HepG2 (cell line): Measurements from ENCODE around the gene ACSL4. TPM values are rescaled to one million over a fixed set of nuclear protein-coding genes. Genes with fewer than 3 reads are reported as not detected.

Experiments
- CHD4 ChIP-seq: fragments of 200-600 bp; sonication (generic); IDR thresholded peaks from 2 replicates; pipeline ENCODE4 v1.7.0; 2017; ENCODE audit warnings: mild to moderate bottlenecking, low read length, borderline replicate concordance
- DMAP1 ChIP-seq: IDR thresholded peaks from 2 replicates; pipeline ENCODE4 v1.6.1; 2016
- KLF12 ChIP-seq: sonication (generic); formaldehyde crosslinking; IDR thresholded peaks from 2 replicates; pipeline ENCODE4 v1.4.0; 2020; ENCODE audit warnings: missing genetic modification reagents, borderline replicate concordance
- MAFK ChIP-seq, 2 experiments: IDR thresholded peaks in 1 of 2; conservative IDR thresholded peaks in 1 of 2; 2 replicates each; pipeline ENCODE4 v1.6.1; 2011; ENCODE audit warnings: improper control_type of control experiment in 2 of 2, low read length in 2 of 2
- MED8 ChIP-seq: sonication (generic); formaldehyde crosslinking; IDR thresholded peaks from 2 replicates; pipeline ENCODE4 v1.8.1; 2023; ENCODE audit warnings: mild to moderate bottlenecking, missing genetic modification reagents; ENCODE audit not compliant: insufficient replicate concordance
- MEIS1 ChIP-seq: sonication (generic); formaldehyde crosslinking; IDR thresholded peaks from 2 replicates; pipeline ENCODE4 v1.9.0; 2021; ENCODE audit warnings: mild to moderate bottlenecking, missing genetic modification reagents, moderate library complexity, borderline replicate concordance
- MEIS2 ChIP-seq: sonication (generic); formaldehyde crosslinking; IDR thresholded peaks from 2 replicates; pipeline ENCODE4 v1.9.0; 2021; ENCODE audit warnings: mild to moderate bottlenecking, missing genetic modification reagents
- POGZ ChIP-seq: sonication (generic); formaldehyde crosslinking; IDR thresholded peaks from 2 replicates; pipeline ENCODE4 v1.4.0; 2020; ENCODE audit warnings: mild to moderate bottlenecking, missing genetic modification reagents
- RAD51 ChIP-seq: fragments of 450-650 bp; IDR thresholded peaks from 2 replicates; pipeline ENCODE4 v1.6.1; 2016; ENCODE audit warnings: borderline replicate concordance
- RBM22 ChIP-seq: fragments of 200-400 bp; formaldehyde crosslinking; optimal IDR thresholded peaks from 2 replicates; pipeline ENCODE3; 2017; ENCODE audit warnings: mild to moderate bottlenecking, low read length, moderate library complexity
- SOX13 ChIP-seq, 3 experiments: fragments of 450-650 bp in 1 of 3; sonication (generic) in 1 of 3; formaldehyde crosslinking in 1 of 3; IDR thresholded peaks in 2 of 3; conservative IDR thresholded peaks in 1 of 3; 2 replicates each; pipeline versions ENCODE4 v1.5.0 to v1.6.1; 2016 to 2020; ENCODE audit warnings: antibody characterized with exemption in 1 of 3, mild to moderate bottlenecking in 1 of 3, missing compliant biosample characterization in 1 of 3, missing genetic modification reagents in 1 of 3, moderate library complexity in 1 of 3
- YEATS2 ChIP-seq: sonication (generic); formaldehyde crosslinking; IDR thresholded peaks from 2 replicates; pipeline ENCODE4 v1.4.0; 2020; ENCODE audit warnings: missing genetic modification reagents, borderline replicate concordance
- ZNF143 ChIP-seq: sonication (generic); formaldehyde crosslinking; IDR thresholded peaks from 2 replicates; pipeline ENCODE4 v1.4.0; 2020; ENCODE audit warnings: missing genetic modification reagents
- ZNF562 ChIP-seq: sonication (generic); formaldehyde crosslinking; IDR thresholded peaks from 2 replicates; pipeline ENCODE4 v1.8.0; 2022; ENCODE audit warnings: missing genetic modification reagents, borderline replicate concordance
- ZNF746 ChIP-seq: sonication (generic); formaldehyde crosslinking; IDR thresholded peaks from 2 replicates; pipeline ENCODE4 v1.8.0; 2022; ENCODE audit warnings: mild to moderate bottlenecking, missing genetic modification reagents
- ZNF878 ChIP-seq: sonication (generic); formaldehyde crosslinking; IDR thresholded peaks from 2 replicates; pipeline ENCODE4 v1.8.1; 2023; ENCODE audit warnings: mild to moderate bottlenecking, missing genetic modification reagents, moderate library complexity
- polyA plus RNA-seq, 8 experiments: library from polyadenylated mRNA; depleted of rRNA in 3 of 8; stranded (reverse) in 7 of 8; unstranded in 1 of 8; fragments of >200 nt; fragmentation: Illumina TruSeq in 4 of 8; extraction: Trizol in 4 of 8; gene quantifications; 2 replicates each; pipeline versions ENCODE4 v1.2.1 to v1.2.3, GENCODE V29; 2011 to 2016; ENCODE audit warnings: low read depth in 4 of 8, missing spikeins in 1 of 8, mixed read lengths in 1 of 8; ENCODE audit not compliant: insufficient read depth in 1 of 8
- total RNA-seq, 5 experiments: library from RNA; depleted of rRNA; stranded (reverse); fragments of >200 nt; fragmentation: Illumina TruSeq; extraction: Trizol; gene quantifications; 2 replicates each; pipeline ENCODE4 v1.2.3, GENCODE V29; 2016; ENCODE audit warnings: low read depth in 1 of 5
- TF ChIP-seq, protein P1 (sequence below): sonication (generic); formaldehyde crosslinking; IDR thresholded peaks from 2 replicates; pipeline ENCODE4 v1.4.0; 2020; ENCODE audit warnings: missing genetic modification reagents, low read depth, mild to moderate bottlenecking, borderline replicate concordance
- TF ChIP-seq, protein P2 (sequence below): sonication (generic); formaldehyde crosslinking; IDR thresholded peaks from 2 replicates; pipeline ENCODE4 v1.4.0; 2020; ENCODE audit warnings: mild to moderate bottlenecking, missing genetic modification reagents
- TF ChIP-seq, protein P3 (sequence below): sonication (generic); formaldehyde crosslinking; IDR thresholded peaks from 2 replicates; pipeline ENCODE4 v1.4.0; 2020; ENCODE audit warnings: missing genetic modification reagents; ENCODE audit errors: not compliant biosample characterization

Gene ACSL4
- total and polyA plus RNA-seq, 2 of the 13 experiments (the other 11 are each of a cell fraction or from before 2014, with no cell fraction given), result 207 to 316 TPM

DNA sequence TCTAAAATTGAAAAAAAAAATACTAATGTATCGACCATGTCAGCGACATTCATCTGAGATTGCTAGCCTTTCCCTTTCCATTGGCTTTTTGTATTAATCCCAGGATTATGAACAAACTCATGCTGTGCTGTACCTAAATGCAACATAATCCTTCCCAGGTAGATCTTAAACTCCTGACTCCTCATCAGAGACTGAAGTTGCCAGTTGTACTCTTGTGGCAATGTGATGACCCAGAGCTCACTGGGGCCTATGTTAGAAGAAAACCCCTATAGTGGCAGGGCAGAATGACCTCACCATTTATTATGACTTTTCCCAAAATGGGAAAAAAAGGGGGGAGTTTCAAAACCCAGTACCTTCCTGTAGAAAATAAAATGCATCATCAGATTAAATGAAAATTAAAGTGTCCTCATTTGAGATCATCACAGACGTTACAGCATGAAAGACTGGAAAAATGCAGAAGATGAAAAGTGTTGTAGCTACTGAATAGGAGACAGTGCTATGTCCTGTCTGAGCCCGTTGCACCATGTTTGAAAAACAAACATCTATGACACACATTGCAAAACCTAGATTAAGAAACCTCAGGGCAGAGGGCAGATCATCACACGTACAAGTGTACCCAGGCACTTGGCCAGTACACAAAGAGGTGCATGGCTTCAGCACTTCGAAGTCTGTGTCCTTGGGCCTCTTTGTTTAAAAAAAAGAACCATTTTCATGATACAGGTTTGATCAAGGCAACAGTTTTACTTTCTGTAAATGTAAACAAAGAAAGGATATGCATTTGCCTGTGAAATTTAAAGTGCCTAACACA, 6.8 kb upstream of the ACSL4 start (continued):
- TF ChIP-seq ZNF143 (CRISPR knock-in tag), result no peak
- TF ChIP-seq POGZ (CRISPR knock-in tag), result peak; percentile 74
- TF ChIP-seq MEIS1 (CRISPR knock-in tag), result 0 out of 2 replicates have a peak, but pooled peaks have one; percentile 39
- no peak for TF ChIP-seq MAFK (conservative IDR thresholded peaks at IDR 0.05 in 1 of 2, IDR thresholded peaks at IDR 0.05 in 1 of 2; ENCODE audit: low read length in 2 of 2)
- TF ChIP-seq RBM22, result no peak
- TF ChIP-seq ZNF746 (CRISPR knock-in tag), result peak; percentile 68; the same call in 1 of the 2 replicates
- peak; percentile 49; the same call in 1 of the 2 replicates for TF ChIP-seq YEATS2
- TF ChIP-seq DMAP1 (CRISPR knock-in tag), result peak; percentile 58; the same call in 1 of the 2 replicates
- no peak for TF ChIP-seq CHD4
- TF ChIP-seq, protein P1, sequence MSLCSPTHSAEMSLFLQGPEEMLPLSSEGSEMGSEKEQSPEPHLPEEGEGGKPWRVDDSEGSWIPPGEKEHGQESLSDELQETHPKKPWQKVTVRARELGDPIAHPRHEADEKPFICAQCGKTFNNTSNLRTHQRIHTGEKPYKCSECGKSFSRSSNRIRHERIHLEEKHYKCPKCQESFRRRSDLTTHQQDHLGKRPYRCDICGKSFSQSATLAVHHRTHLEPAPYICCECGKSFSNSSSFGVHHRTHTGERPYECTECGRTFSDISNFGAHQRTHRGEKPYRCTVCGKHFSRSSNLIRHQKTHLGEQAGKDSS (CRISPR knock-in tag), result peak; percentile 22; the same call in 1 of the 2 replicates
- TF ChIP-seq ZNF878, result 0 out of 2 replicates have a peak, but pooled peaks have one; percentile 50
- TF ChIP-seq MEIS2, result peak; percentile 76; the same call in 1 of the 2 replicates
- peak; percentile 94 for TF ChIP-seq MED8 (CRISPR knock-in tag)
- TF ChIP-seq ZNF562 (CRISPR knock-in tag), result no peak
- peak; percentile 92 for TF ChIP-seq SOX13 (IDR thresholded peaks at IDR 0.05)
- peak in 1 of 2 experiments; percentile 94; a peak in 2 of 4 replicates for TF ChIP-seq SOX13 (CRISPR knock-in tag; conservative IDR thresholded peaks at IDR 0.05 in 1 of 2, IDR thresholded peaks at IDR 0.05 in 1 of 2)
- TF ChIP-seq RAD51, result no peak
- TF ChIP-seq, protein P2, sequence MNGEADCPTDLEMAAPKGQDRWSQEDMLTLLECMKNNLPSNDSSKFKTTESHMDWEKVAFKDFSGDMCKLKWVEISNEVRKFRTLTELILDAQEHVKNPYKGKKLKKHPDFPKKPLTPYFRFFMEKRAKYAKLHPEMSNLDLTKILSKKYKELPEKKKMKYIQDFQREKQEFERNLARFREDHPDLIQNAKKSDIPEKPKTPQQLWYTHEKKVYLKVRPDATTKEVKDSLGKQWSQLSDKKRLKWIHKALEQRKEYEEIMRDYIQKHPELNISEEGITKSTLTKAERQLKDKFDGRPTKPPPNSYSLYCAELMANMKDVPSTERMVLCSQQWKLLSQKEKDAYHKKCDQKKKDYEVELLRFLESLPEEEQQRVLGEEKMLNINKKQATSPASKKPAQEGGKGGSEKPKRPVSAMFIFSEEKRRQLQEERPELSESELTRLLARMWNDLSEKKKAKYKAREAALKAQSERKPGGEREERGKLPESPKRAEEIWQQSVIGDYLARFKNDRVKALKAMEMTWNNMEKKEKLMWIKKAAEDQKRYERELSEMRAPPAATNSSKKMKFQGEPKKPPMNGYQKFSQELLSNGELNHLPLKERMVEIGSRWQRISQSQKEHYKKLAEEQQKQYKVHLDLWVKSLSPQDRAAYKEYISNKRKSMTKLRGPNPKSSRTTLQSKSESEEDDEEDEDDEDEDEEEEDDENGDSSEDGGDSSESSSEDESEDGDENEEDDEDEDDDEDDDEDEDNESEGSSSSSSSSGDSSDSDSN, result 0 out of 2 replicates have a peak, but pooled peaks have one; percentile 26
- TF ChIP-seq KLF12, result no peak
- TF ChIP-seq, protein P3, sequence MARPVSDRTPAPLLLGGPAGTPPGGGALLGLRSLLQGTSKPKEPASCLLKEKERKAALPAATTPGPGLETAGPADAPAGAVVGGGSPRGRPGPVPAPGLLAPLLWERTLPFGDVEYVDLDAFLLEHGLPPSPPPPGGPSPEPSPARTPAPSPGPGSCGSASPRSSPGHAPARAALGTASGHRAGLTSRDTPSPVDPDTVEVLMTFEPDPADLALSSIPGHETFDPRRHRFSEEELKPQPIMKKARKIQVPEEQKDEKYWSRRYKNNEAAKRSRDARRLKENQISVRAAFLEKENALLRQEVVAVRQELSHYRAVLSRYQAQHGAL (CRISPR knock-in tag), result no peak
